NCI-H1105 treated with DMSO at 0.1 percent for 48 hours (cell line): ENCODE data around the gene AZU1.
"Not testable (repeated sequence)": the region's sequence is repeated elsewhere in the genome, so short reads cannot be mapped to it uniquely, and the experiment has no call there.

Experiments used
- DNase-seq: peaks from one replicate; lab custom pipeline; 2025; lab: John Stamatoyannopoulos, UW

Gene AZU1

GRCh38 chr19:873561-874041 is 46.0 kb downstream of the AZU1 start:
- no peak for DNase-seq

GRCh38 chr19:875265-875879 is 47.7 kb downstream of the AZU1 start:
- no peak for DNase-seq

- no peak for DNase-seq
Observed at GRCh38 chr19:876089-876488, 48.5 kb downstream of the AZU1 start.

- DNase-seq: no peak
Observed at GRCh38 chr19:876780-877314, 49.2 kb downstream of the AZU1 start.

- DNase-seq: not testable (repeated sequence)
Observed at GRCh38 chr19:877992-878660, 50.5 kb downstream of the AZU1 start.

- not testable (repeated sequence) for DNase-seq
Observed at GRCh38 chr19:878751-879561, 51.3 kb downstream of the AZU1 start.

GRCh38 chr19:879711-880438 is 52.2 kb downstream of the AZU1 start:
- no peak for DNase-seq
